ENCODE results near the gene SPATA31A7.
"Not testable (repeated sequence)": the region's sequence is repeated elsewhere in the genome, so short reads cannot be mapped to it uniquely, and the experiment has no call there.

The SPATA31A7 gene

GRCh38 chr9:61189736-61190135 lies at the start of gene SPATA31A7:
TSS of gene SPATA31A7 (plus strand) at chr9:61190036. CDS start at chr9:61190065, 29 bp downstream.
- not testable (repeated sequence) for DNase-seq (ENCODE audit: low read depth in 2 of 2)

- not testable (repeated sequence) for DNase-seq (ENCODE audit: low read depth in 2 of 2)
Observed at GRCh38 chr9:61226438-61226837, 36.6 kb downstream of the SPATA31A7 start.

Measured in stimulated activated CD8-positive, alpha-beta memory T cell treated with anti-CD3 and anti-CD28 coated beads, Interleukin-2, amount 100 ng/mL, for 48 hours (primary cell).